ENCODE data around the gene HBA1.
"Not testable (repeated sequence)": the region's sequence is repeated elsewhere in the genome, so short reads cannot be mapped to it uniquely, and the experiment has no call there.

GRCh38 chr16:153550-154216 lies 22.8 kb upstream of the HBA1 start:
- not testable (repeated sequence) for TF ChIP-seq POLR2A (IDR thresholded peaks at IDR 0.05; ENCODE audit: low read depth, low read length); TAF1 (IDR thresholded peaks at IDR 0.05; ENCODE audit: borderline replicate concordance, low read depth, low read length); POLR2AphosphoS5 (IDR thresholded peaks at IDR 0.05; ENCODE audit: low read depth, low read length)

Measured in GM12892 (cell line).